LNCAP (cell line): Measurements from ENCODE around the gene FASTKD1.

Source experiments
- CTCF ChIP-seq: fragments of 450-650 bp; IDR thresholded peaks from 2 replicates; pipeline ENCODE4 v1.5.1; 2017; ENCODE audit warnings: mild to moderate bottlenecking

The FASTKD1 gene

GRCh38 chr2:169572189-169572588 is 1.5 kb downstream of the FASTKD1 start:
- TF ChIP-seq CTCF = no peak

- TF ChIP-seq CTCF = no peak
These were observed 2.1 kb downstream of the FASTKD1 start for GRCh38 chr2:169571571-169571970.

GRCh38 chr2:169569948-169570347 is 3.7 kb downstream of the FASTKD1 start:
- no peak for TF ChIP-seq CTCF

GRCh38 chr2:169565686-169566085 is 8.0 kb downstream of the FASTKD1 start:
- no peak for TF ChIP-seq CTCF

- no peak for TF ChIP-seq CTCF
These were observed 11.1 kb downstream of the FASTKD1 start for GRCh38 chr2:169562519-169562918.

GRCh38 chr2:169561364-169561763 is 12.3 kb downstream of the FASTKD1 start:
- TF ChIP-seq CTCF = no peak

GRCh38 chr2:169546756-169547155 is 26.9 kb downstream of the FASTKD1 start:
- no peak for TF ChIP-seq CTCF

GRCh38 chr2:169542433-169542832 is 31.2 kb downstream of the FASTKD1 start:
- no peak for TF ChIP-seq CTCF
